Measurements from ENCODE around the gene KLHDC8A. TPM values are rescaled to one million over a fixed set of nuclear protein-coding genes. Genes with fewer than 3 reads are reported as not detected.

Gene KLHDC8A
- total RNA-seq, 4 donors from 2014 or later, result 0.88 to 14.1 (median 7.5) TPM; not detected in 1

- Histone ChIP-seq H3K27me3 (no peaks in the 10 kb centered on the region), H3K4me3 (no peak overlapping the region), H3K27ac (no peak overlapping the region), H3K4me1 (no peaks in the 10 kb centered on the region), H3K9me3 (no peaks in the 10 kb centered on the region), H3K36me3 (no peaks in the 10 kb centered on the region)
- no peak for DNase-seq
- intact Hi-C loops (cut with DNase I; ENCODE audit: low total_unique reads), result no loop called here
- TF ChIP-seq POLR2A (IDR thresholded peaks at IDR 0.05) (no peak), CTCF (IDR thresholded peaks at IDR 0.05) (no peak)
These were observed 41.6 kb downstream of the KLHDC8A start for GRCh38 chr1:205315008-205315618.

GRCh38 chr1:205313563-205314308 is 43.0 kb downstream of the KLHDC8A start:
- H3K9me3 ChIP-seq, result no peaks in the 10 kb centered on the region
- H3K36me3 ChIP-seq, result no peaks in the 10 kb centered on the region
- no peaks in the 10 kb centered on the region for H3K4me1 ChIP-seq
- peak; percentile 30 to 48 for DNase-seq
- intact Hi-C loops (cut with DNase I; ENCODE audit: low total_unique reads), result no loop called here
- no peaks in the 10 kb centered on the region for H3K27me3 ChIP-seq
- TF ChIP-seq POLR2A (IDR thresholded peaks at IDR 0.05) (no peak), CTCF (IDR thresholded peaks at IDR 0.05) (no peak)
- H3K27ac ChIP-seq, result peak overlapping the region; percentile 4 to 45
- no peak overlapping the region for H3K4me3 ChIP-seq

GRCh38 chr1:205312866-205313562 is 43.7 kb downstream of the KLHDC8A start:
- H3K4me3 ChIP-seq, result no peak overlapping the region
- intact Hi-C loops (cut with DNase I; ENCODE audit: low total_unique reads), result no loop called here

GRCh38 chr1:205310976-205311704 is 45.6 kb downstream of the KLHDC8A start:
- intact Hi-C loops (cut with DNase I; ENCODE audit: low total_unique reads), result no loop called here
- DNase-seq, result no peak

More at GRCh38 chr1:205312866-205313562, 43.7 kb downstream of the KLHDC8A start:
- Histone ChIP-seq H3K9me3 (no peaks in the 10 kb centered on the region), H3K27ac (peak overlapping the region; percentile 0 to 4), H3K27me3 (no peaks in the 10 kb centered on the region), H3K36me3 (no peaks in the 10 kb centered on the region), H3K4me1 (no peaks in the 10 kb centered on the region)
- TF ChIP-seq POLR2A (IDR thresholded peaks at IDR 0.05), result no peak
- TF ChIP-seq CTCF (IDR thresholded peaks at IDR 0.05), result no peak
- no peak for DNase-seq

More at GRCh38 chr1:205310976-205311704, 45.6 kb downstream of the KLHDC8A start:
- Histone ChIP-seq H3K4me3 (no peak overlapping the region), H3K4me1 (no peaks in the 10 kb centered on the region), H3K9me3 (no peaks in the 10 kb centered on the region), H3K27me3 (no peaks in the 10 kb centered on the region), H3K27ac (no peak overlapping the region), H3K36me3 (no peaks in the 10 kb centered on the region)
- TF ChIP-seq POLR2A (IDR thresholded peaks at IDR 0.05) (no peak), CTCF (IDR thresholded peaks at IDR 0.05) (no peak)
